Gastroesophageal sphincter (tissue), 4 donors: ENCODE data around the gene HES3. TPM values are rescaled to one million over a fixed set of nuclear protein-coding genes. Genes with fewer than 3 reads are reported as not detected.

Experiments
- ATAC-seq: fragments of 150-250 bp; one replicate; pipeline ENCODE4 v1.9.1; 2016; ENCODE audit warnings: mild to moderate bottlenecking, moderate library complexity
- H3K27ac ChIP-seq, 4 donors: fragments of 200-600 bp; sonication (generic) in 3 of 4; 1 replicate in 3 of 4; 2 replicates in 1 of 4; pipeline ENCODE4 v1.5.1; 2016 to 2019
- H3K27me3 ChIP-seq: fragments of 200-600 bp; sonication (generic); one replicate; pipeline ENCODE4 v1.5.1; 2019
- H3K36me3 ChIP-seq, 2 donors: fragments of 200-600 bp; sonication (generic); one replicate each; pipeline ENCODE4 v1.5.1; 2019; ENCODE audit warnings: control low read depth in 1 of 2
- H3K4me1 ChIP-seq, 3 donors: fragments of 200-600 bp; sonication (generic); 1 replicate in 2 of 3; 2 replicates in 1 of 3; pipeline ENCODE4 v1.5.1; 2016 to 2019; ENCODE audit warnings: control low read depth in 2 of 3
- H3K4me3 ChIP-seq, 2 donors: fragments of 200-600 bp; sonication (generic); one replicate each; pipeline ENCODE4 v1.5.1; 2019; ENCODE audit warnings: mild to moderate bottlenecking in 1 of 2, moderate library complexity in 1 of 2
- H3K9me3 ChIP-seq, 3 donors: fragments of 200-600 bp; sonication (generic); one replicate each; pipeline ENCODE4 v1.5.1; 2017 to 2019; ENCODE audit warnings: control low read depth in 2 of 3
- CTCF ChIP-seq, 4 experiments: fragments of 200-600 bp in 2 of 4; fragments of 450-650 bp in 2 of 4; sonication (generic) in 1 of 4; IDR thresholded peaks; one replicate each; pipeline ENCODE4 v1.5.1; 2017 to 2019; ENCODE audit warnings: antibody characterized with exemption in 4 of 4, mild to moderate bottlenecking in 2 of 4, moderate library complexity in 2 of 4
- EP300 ChIP-seq: sonication (generic); formaldehyde crosslinking; IDR thresholded peaks from one replicate; pipeline ENCODE4 v1.6.1; 2017; ENCODE audit warnings: antibody characterized with exemption, mild to moderate bottlenecking
- POLR2A ChIP-seq, 2 donors: fragments of 450-650 bp; IDR thresholded peaks; one replicate each; pipeline ENCODE4 v1.6.1; 2017; ENCODE audit warnings: antibody characterized with exemption in 2 of 2, mild to moderate bottlenecking in 2 of 2, moderate library complexity in 1 of 2
- POLR2AphosphoS5 ChIP-seq: sonication (generic); formaldehyde crosslinking; IDR thresholded peaks from one replicate; pipeline ENCODE4 v1.6.1; 2017; ENCODE audit warnings: antibody characterized with exemption
- WGBS, 2 donors: methylation state at CpG; one replicate each; pipeline ENCODE4 v1.1.5; 2018; ENCODE audit warnings: low coverage in 1 of 2; 5-methylcytosine and 5-hydroxymethylcytosine counted together
- total RNA-seq, 4 donors: library from RNA; depleted of rRNA; stranded (reverse); fragments of >200 nt; gene quantifications; one replicate each; pipeline ENCODE4 v1.1.0, GENCODE V29; 2016

The HES3 gene
- total RNA-seq, 4 donors from 2014 or later = not detected

DNA sequence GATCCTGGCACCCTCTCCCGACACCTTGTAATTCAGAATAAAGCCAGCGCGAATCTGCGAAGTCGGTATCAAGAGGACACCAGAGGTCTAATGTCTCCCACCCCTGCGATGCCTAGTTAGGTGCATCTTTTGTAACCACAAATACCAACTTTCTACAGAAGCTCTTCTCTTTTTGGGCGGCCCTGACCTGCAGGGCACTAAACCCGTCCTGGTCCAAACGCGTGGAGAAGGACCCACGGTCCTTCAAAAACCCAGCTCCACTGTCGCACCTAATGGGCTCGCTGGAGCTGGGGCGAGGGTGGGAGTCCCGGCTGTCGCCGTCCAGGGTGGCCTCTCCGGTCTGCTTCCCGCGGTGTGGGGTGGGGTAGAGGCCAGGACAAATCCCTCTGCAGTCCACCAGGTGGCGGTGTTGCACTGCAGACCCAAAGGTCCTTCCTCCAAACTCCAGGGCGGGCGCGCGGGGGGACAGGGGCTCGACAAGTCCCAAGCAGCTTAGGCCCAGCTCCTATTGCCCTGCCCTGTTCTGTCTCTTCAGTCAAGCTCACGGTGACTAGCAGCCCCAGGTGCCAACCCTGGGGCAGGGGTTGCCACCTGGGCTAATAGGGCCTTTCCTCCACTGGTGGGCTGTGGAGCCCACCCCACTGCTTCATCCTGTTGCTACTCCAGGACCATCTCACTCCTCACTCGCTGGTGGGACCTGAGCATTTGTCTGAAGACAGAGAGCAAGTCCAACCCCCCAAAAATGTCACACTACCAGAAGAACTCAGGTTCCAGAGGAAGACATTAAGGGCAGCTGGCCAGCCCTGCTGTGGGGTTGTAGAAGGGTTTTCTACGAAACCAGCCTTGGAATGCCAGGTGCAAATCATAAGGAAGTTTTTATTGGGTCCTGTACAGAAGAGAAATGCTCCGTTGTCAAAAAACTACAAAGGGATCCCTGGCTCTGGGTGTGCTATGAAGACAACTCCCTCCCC is 2.8 kb downstream of the HES3 start:
- Histone ChIP-seq H3K27me3 (peaks cover 100% of the 10 kb centered on the region), H3K4me1 (peaks cover 0 to 48% (median 15%) of the 10 kb centered on the region in 3 donors), H3K4me3 (no peak overlapping the region), H3K9me3 (no peaks in the 10 kb centered on the region), H3K27ac (no peak overlapping the region), H3K36me3 (no peaks in the 10 kb centered on the region)
- WGBS, 2 donors = 3% methylated on average over 7 of the region's 30 CpGs; no CpG with 5 or more reads in 1 of the 2 donors
- TF ChIP-seq CTCF (IDR thresholded peaks at IDR 0.05) (peak in 3 of 4 experiments; percentile 97 to 99 (median 98)), POLR2AphosphoS5 (no peak)
- ATAC-seq = peak; percentile 71

GRCh38 chr1:6247651-6248050 is 3.7 kb downstream of the HES3 start:
- peaks cover 100% of the 10 kb centered on the region for H3K27me3 ChIP-seq
- no CpG with 5 or more reads among the region's 5 CpGs for WGBS, 2 donors
- no peak overlapping the region for H3K27ac ChIP-seq

DNA sequence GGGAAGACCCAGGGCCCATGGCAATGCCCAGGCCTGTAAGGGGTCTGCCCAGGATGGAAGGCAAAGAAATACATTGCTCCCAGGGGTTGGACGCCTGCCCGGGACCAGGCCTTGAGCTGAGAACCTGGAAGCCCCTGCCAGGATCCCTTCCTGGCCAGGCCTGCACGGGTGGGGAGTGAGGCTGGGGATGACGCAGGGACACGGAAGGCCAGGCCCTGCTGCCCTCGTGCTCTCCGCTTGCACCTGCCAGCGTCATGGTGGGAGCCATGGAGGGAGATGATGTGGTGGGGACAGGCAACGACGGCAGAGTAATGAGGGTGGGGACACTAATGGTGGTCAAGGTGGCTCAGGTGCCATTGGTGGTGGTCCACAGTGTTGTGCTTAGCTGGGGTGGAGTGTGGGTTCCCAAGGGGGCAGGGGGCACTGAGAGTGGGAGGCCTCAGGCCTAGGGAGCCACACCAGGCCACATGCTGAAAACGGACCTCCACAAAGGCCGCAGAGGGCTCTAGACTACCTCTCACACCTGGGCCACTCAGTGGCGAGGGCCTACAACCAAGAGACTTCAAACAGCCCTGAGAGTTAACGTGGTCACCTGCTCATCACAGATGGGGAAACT is 4.3 kb downstream of the HES3 start:
- WGBS, 2 donors = 83% methylated on average over 3 of the region's 14 CpGs; no CpG with 5 or more reads in 1 of the 2 donors
- Histone ChIP-seq H3K27me3 (peaks cover 99% of the 10 kb centered on the region), H3K27ac (no peak overlapping the region)

More at GRCh38 chr1:6247651-6248050, 3.7 kb downstream of the HES3 start:
- Histone ChIP-seq H3K36me3 (peaks cover 0 to 4% of the 10 kb centered on the region in 2 donors), H3K9me3 (no peaks in the 10 kb centered on the region), H3K4me1 (peaks cover 0 to 40% (median 7%) of the 10 kb centered on the region in 3 donors), H3K4me3 (no peak overlapping the region)
- TF ChIP-seq CTCF (IDR thresholded peaks at IDR 0.05) (no peak), POLR2A (IDR thresholded peaks at IDR 0.05) (no peak), EP300 (no peak), POLR2AphosphoS5 (no peak)
- ATAC-seq = no peak

DNA sequence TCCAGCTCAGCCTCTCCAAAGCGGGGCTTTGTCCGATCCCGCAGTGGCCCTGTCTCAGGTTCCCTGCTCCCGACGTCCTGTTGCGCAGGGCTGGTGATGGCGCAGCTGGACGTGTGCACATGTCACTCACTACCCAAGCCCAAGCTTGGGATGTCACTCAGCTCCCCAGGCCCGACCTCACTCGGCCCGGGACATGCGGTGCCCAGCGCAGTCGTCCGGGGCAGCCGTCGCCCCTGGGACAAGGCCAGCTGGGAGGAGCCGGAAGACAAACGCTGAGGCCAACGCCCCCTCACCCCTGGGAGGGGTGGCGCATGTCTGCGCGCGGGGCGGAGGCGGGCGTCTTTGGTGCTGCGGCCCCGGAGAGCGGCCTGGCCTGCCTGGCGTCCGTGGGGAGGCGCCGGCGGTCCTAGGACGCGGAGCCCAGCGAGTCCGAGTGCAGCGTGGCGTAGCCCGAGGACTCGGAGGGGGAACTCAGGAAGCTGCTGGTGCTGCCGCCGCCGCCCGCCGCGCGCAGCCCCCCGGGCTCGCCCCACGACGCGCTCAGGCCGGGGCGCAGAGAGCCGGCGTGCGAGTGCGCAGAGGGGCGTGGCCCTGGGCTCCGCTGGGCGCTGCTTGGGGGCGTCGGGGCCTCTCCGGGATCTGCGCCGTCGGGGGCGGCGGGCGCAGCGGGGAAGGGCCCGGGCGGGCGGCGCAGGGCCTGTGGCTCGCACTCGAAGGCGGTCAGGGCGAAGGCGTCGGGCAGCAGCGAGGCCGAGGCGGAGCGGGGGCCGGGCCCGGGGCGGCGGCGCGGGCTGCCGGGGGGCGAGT is 5.2 kb downstream of the HES3 start:
- Histone ChIP-seq H3K4me1 (peaks cover 0 to 37% (median 6%) of the 10 kb centered on the region in 3 donors), H3K9me3 (no peaks in the 10 kb centered on the region), H3K27ac (no peak overlapping the region), H3K36me3 (peaks cover 0 to 17% of the 10 kb centered on the region in 2 donors), H3K4me3 (peak overlapping the region in 1 of 2 donors; percentile 22), H3K27me3 (peaks cover 99% of the 10 kb centered on the region)
- ATAC-seq = no peak
- no peak for TF ChIP-seq EP300
- no peak for TF ChIP-seq CTCF (IDR thresholded peaks at IDR 0.05)
- TF ChIP-seq POLR2AphosphoS5 = no peak
- WGBS, 2 donors = 47% methylated on average over 3 of the region's 96 CpGs; no CpG with 5 or more reads in 1 of the 2 donors

More for the DNA sequence above, 4.3 kb downstream of the HES3 start:
- Histone ChIP-seq H3K9me3 (no peaks in the 10 kb centered on the region), H3K36me3 (peaks cover 0 to 8% of the 10 kb centered on the region in 2 donors), H3K4me1 (peaks cover 0 to 37% (median 6%) of the 10 kb centered on the region in 3 donors), H3K4me3 (no peak overlapping the region)
- TF ChIP-seq EP300 (no peak), POLR2A (IDR thresholded peaks at IDR 0.05) (no peak), CTCF (IDR thresholded peaks at IDR 0.05) (no peak), POLR2AphosphoS5 (no peak)
- ATAC-seq = no peak
